HG03139 (cell line): ENCODE data around the gene ADSS1.
A peak's percentile ranks its signal among the peaks of the same experiment; 100 is the strongest.

Experiments
- ATAC-seq: cut with Tn5 transposase; IDR thresholded peaks from one replicate; pipeline ENCODE4 v1.9.1; 2021; ENCODE audit not compliant: unreplicated experiment

Gene ADSS1

DNA sequence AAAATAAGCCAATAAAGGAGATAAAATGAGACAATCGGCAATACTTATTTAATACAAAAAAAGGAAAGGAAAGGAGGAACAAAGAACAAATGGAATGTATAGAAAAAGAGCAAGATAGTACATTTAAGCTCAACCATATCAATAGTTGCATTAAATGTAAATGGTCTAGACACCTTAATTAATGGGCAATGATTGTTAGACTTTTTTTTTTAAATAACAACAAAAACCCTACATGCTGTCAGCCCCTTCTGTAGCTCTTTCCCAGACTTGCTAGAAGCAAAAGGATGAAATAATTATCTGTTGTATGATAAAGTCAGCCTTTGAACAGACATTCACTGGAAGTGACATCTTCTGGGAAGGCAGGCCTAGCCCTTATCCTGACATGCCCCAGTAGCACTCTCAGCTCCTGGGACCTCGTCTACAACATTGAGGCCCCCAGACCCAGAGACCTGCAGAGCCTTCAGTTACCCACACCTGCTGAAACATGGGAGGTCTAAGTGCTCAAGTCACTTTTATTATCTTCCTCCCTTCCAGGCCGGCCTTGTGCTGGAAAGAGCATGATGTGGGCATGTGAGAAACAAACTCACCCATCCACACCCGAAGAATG lies 42.3 kb downstream of the ADSS1 start:
- ATAC-seq, result no peak

DNA sequence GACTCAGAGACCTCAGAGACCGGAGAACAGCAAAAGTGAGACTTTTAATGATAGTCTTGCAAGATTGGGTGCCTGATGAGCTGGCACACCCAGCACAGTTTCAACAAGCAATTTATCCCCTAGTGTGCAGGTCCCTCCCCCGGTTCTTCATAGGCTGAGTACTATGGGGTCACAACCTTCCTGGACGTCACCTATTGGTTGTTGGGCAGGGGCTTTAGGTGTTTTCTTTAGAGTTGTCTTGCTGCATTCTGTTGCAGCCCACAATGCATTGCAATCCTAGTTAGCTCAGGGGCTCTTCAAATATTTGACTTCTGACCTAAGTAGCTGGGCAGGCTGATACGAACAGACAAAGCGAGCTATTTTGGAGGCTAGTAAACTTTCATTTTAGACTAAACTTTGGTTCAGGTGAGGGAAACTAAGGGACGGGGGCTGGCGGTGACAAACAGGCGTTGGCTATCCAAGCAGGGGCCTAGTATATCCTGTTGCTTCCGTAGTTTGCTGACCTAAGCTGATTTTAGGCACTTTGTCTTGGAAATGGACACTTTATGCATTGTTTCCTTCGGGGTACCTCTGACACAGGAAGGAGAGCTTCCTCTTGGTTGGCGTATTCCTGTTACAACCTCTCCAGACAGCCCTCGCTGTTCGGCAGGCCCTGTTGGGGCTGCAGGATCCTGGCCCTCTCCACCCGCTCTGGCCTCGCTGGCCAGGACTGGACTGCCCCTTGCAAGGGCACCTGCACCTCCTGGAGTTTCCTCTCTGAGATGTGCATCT lies 43.0 kb downstream of the ADSS1 start:
- no peak for ATAC-seq

DNA sequence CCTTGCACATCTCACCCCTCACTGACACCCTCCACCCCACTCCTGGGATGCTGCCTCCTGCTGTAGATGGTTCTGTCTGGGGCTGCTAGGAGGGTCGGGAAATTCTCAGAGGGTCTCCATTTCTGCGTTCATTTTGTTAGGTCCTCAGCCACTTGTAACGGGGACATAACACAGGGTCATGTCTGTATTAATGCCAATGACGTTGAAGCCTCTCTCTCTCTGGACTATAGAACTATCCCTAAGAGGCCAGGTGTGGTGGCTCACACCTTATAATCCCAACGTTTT lies 43.5 kb downstream of the ADSS1 start:
- no peak for ATAC-seq

DNA sequence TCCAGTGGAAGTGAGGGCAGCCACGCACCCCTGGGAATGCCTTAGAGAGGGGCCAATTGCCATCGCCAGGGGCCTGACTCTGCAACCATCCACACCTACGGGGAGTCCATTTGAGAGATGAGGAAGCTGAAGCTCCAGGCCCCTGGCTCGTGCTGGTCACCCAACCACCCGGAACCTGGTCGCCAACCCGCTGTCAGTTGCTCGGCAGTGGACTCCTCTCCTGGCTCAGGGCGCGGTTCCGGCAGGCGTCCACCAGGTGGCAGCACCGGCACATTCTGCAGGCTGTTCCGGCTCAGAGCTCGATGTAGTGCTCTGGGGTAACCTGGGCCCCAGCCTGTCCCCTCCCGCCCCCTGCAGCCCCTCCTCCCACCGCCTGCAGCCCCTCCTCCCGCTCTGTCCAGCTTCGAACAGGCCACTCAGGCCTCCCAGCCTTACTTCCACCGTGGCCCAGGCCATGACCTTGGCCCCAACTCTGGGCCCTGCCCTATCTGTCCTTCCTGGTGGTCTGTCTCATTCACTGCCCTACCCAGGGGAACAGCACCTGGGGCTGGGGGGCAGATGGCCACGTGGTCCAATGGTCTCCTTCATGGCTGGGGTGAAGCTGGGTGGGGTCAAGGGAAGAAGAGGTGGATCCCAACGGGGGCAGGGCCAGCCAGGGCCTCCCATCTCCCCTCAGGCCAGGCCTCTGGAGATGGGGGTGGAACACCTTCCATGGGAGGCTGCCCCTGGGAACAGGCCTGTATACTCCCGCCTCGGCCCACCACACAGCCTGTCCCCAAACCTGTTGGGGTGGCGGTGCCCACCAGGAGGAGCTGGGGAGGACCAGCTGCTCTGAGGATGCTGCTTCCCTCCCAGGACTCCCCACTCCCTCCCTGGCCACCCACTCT lies 44.7 kb downstream of the ADSS1 start:
- peak; percentile 62 for ATAC-seq

DNA sequence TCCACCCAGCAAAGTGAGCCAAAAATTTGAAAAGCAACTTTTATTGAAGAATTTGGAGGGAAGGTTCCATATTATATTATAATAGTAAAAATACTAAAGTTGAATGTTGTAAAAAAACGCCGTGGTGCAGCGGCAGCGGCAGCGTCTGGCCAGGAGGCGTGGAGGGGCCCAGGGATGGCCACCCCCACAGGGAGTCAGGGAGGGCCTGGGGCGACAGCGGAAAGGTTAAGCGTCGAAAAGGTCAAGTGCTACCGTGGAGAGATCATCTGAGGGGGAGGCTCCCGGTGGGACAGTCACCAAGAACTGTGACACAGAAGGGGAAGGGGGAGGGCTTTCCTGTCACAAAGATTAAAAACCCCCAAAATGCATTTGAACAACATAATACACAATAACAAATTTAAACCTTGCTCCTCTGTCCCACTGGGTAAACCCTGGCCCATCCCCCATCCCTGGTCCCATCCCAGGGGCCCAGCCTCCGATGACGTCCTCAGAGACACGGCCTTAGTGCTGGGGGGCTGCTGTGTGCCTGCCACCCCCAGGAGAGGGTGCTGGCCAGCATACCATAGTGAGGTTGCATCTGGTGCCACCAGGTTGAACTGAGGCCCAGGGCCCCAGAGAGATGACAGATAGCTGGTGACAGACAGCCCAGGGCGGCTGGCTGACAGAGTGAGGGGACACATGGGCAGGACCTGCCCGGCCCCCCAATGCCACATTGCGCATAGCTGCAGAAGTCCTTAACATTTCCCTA lies 45.5 kb downstream of the ADSS1 start:
- ATAC-seq, result no peak

DNA sequence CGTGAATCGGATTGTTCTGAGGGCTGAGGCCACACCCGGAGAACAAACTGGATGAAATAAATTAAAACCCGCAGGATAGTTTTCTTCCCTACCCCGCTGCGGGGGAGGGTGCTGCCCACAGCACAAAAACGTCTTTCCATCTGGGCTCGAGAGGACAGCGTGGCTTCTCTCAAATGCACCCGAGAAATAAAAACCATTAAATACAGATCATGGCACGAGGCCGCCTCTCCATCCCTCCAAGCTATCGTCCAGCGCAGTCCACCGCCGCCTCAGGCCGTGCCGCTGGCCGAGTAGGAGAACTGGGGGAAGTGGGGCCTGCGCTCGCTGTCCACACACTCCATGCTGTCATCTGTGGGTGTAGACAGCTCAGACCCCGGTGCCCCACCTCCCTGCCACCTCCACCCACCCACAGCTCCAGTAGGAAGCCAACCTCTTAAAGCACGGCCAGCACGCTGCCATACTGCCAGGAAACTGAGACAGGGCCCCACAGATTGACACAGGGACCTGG lies 46.1 kb downstream of the ADSS1 start:
- ATAC-seq, result no peak

DNA sequence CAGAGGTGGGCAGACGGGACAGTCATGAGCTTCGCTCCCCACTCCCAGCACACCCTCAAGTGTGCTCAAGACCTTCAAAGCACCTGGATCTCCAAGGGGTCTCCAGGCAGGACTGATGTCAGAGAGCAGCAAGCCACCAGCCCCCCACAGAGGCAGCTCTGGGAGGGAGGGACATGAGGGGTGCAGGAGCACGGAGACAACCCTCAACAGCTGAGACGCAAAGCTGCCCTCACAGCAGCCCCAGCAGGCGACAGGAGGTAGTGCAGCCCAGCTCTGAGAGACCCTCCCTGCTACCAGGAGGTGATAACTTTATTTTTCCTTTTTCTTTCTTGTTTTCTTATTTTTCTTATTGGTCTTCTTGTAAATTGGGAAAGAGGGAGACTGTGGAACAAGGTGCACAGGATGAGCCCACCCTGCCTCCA lies 46.8 kb downstream of the ADSS1 start:
- ATAC-seq, result no peak

DNA sequence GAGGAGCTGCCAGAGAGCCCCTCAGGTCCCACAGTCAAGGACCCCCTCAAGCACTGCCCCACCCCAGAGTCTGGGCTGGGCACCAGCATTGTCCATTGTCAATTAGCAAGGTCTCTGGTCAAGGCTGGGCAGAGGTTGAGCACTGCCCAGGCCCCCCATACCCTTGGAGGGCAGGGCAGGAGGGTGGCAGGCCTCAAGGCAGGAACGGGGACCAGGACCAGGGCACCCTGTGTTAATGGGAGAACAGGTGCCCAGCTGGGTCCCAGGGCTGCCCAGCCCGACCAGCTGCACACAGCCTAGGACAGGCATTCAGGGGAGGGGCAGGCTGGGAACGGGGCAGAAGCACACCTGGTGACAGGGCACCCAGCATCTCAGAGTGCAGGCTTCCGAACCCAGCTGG lies 47.3 kb downstream of the ADSS1 start:
- ATAC-seq, result no peak

DNA sequence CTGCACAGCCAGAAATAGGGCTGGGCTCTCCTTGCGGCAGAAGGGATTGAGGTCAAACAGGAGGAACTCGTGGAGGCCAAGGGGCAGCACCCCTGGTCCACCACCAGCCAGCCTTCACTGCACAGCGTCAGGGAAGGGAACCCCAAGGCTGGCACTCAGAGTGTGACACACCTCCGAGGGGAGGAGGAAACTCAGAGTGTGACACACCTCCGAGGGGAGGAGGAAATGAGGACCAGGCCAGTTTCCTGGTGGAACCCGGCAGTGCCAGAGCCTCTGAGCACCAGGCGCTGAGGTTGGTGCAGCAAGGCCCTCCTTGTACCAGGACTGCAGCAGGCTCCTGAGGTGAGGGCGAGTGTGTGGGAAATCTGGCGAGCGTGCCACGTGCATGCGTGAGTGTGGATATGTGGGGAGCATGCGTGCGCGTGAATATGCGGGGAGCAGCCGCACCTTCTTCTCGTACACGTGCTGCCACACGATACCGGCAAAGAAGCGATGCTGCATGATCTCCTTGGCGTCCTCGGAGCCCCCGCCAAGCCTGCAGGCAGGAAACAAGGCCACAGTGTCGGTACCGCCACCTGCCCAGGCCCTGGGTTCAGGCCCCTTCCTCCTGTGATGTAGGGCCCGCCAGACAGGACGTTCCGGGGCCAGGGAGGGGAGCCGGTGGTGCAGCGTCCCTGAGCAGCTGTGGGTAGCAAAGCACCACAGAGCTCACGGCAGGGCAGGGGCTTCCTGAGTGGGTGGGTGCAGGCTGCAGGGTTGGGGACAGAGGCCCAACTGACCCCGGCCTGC lies 48.1 kb downstream of the ADSS1 start:
- no peak for ATAC-seq

DNA sequence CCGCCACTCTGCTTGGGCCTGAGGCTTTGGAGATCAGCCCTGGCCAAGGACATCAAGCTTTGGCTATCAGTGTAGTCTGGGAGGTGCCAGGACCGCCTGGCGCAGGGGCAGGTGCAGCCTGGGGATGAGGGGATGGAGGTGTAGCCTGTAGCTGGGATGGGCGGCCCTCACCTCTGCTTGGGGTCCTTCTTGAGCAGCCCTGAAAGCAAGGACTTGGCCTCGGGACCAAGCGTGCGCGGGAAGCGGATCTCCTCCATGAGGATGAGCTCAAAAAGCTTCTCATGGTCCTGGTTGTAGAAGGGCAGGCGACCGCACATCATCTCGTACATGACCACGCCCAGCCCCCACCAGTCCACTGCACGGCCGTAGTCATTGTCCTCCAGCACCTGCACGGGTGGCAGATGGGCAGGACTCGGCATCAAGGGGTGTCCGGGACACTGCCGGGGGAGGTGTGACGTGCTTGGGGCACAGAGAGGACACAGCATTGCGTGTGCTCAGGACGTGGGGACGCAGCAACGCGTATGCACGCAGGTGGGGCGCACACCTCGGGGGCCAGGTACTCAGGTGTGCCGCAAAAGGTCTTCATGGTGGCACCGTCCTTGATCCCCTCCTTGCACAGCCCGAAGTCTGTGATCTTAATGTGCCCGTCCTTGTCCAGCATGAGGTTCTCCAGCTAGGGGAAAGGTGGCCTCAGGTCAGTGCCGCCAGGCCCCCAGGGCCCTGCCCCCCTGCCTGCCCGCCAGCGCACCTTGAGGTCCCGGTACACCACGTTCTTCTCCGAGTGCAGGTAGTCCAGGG lies 48.9 kb downstream of the ADSS1 start:
- no peak for ATAC-seq

DNA sequence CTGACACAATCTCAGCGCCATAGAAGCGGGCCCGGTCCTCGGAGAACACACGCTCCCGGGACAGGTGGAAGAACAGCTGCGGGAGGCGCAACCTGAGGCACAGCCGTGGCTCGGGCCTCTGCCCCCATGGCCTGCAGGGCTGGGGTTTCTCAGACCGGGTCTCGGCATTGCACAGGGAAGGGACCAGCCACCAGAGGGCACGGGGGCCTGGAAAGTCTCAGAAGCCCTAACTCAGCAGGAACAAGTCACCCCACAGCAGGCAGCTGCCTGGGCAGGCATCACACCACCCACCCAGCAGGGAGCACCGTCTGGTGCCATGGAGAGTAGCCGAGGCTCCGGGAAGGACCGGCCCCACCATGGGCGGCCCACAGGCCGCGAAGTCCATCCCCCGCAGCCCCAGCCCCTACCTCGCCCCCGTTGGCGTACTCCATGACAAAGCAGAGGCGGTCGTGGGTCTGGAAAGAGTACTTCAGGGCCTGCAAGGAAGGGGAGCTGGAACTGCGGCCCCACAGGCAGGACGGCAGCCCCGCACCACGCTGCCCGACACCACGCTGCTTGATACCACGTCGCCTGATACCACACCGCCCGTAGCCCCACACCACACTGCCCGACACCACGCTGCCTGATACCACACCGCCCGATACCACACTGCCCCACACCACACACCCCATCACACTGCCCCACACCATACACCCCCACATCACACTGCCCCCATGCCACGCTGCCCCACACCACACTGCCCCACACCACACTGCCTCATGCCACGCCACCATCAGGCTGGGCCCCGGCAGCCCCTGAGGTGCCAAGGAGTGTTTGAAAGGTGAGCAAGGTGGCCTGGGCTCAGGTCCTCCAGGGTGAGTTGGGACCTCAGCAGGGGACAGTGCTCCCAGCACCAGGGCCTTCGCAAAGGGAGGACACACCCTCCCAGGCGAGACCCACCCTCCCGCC lies 49.8 kb downstream of the ADSS1 start:
- no peak for ATAC-seq

DNA sequence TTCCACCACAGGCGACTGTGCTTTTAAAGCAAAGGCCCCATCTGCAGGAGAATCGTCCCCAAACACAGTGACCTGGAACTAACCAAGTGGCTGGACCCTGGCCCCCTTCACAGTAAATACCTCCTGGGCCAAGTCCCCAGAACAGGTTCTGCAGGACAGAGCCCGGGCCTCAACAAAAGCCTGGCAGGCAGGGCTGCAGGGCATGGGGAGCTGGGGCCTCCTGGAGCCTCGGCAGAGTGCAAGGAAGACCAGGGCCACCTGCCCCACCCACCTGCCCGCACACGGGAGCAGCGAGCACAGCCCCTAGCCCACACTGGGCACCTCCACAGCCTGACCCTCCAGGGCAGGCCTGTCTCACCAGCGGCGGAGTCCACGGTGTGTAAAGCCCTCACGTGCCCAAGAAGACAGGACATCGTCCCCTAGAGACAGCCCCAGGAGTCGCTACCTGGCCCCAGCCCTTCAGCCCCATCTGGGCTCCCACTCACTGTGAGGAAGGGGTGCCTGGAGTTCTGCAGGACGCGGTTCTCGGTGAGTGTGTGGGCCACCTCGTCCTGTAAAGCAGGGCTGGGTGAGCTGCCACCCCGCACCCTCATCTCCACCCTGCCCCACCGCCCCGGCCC lies 50.5 kb downstream of the ADSS1 start:
- ATAC-seq, result no peak

DNA sequence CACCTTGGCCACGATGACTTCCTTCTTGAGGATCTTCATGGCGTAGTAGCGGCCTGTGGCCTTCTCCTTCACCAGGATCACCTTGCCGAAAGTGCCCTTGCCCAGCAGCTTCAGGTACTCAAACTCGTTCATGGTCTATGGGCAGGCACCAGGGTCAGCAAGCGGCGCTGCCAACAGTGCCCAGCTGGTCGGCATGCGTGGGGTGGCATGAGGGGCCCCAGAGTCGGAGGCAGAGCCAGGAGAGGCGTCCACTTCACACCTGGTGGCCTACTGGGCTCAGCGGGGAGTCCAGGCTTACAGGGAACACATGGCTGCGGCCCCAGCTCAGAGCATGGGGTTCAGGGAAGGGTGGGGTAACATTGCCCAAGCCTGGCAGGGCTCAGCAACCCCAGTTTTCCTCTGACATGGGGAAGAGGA lies 51.1 kb downstream of the ADSS1 start:
- no peak for ATAC-seq

DNA sequence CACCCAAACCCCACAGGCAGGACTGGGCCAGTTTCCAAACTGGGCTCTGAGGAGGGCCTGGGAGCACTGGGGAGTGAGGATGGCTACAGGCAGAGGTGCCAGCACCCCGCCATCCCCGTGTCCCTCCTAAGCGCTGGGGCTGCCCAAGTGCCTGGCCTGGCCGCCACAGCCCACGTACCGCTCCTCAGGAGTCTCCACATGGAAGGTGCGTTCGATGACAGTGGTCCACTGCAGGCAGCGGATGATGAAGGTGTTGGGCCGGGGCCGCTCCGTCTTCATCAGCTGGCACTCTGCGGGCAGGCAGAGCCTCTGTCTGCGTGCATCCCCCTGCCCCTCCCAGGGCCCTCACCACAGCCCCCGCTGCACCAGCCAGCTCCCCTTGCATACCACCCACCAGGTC lies 52.5 kb downstream of the ADSS1 start:
- no peak for ATAC-seq

DNA sequence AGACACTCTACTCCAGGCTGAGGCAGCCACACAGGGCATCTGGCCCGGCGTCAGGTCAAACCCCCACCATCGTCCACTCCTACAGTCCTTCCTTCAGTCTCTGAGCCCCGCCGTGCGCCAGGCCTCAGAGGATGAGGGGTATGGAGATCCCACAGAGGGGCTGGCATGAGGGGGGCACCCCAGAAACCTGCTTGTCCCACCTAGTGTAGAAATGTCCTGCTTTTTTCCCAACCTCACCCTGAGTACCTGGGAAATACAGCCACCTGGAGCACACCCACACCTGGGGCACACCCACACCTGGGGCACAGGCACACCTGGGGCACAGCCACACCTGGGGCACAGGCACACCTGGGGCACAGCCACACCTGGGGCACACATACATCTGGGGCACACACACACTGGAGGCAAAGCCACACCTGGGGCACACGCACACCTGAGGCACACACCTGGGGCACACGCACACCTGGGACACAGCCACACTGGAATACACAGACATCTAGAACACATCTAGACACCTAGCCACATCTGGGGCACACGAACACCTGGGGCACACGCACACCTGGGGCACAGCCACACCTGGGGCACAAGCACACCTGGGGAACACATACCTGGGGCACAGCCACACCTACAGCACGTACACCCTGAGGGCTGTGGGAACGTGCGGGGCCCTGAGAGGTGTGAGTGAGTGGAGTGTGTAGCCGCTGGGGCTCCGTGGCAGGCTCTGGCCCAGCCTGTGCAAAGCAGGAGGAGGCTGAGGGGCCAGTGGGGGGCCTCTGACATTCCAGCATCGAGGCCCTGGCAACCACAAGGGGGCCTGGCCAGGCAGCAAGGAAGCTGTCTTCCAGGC lies 53.2 kb downstream of the ADSS1 start:
- ATAC-seq, result no peak

DNA sequence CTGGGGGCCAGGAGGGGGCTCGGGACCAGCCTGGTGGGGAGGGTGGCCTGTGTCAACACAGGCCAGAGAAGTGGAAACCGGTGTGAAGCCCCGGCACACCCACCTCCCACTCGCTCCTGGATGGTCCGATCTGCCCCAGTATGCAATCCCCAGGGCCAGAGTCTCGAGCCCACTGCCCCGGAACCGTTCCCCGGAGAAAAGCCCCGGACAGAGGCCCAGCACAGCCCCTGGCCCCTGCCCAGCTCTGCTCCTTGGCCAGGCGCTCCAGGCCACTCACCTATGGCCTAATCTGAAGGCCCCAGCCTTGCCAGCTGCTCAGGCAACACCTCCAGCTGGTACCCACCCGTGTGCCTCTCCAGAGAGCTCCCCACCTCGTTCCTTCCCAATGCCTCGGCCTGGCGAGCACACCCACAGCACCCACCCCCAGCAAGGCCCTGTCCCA lies 53.8 kb downstream of the ADSS1 start:
- ATAC-seq, result no peak

DNA sequence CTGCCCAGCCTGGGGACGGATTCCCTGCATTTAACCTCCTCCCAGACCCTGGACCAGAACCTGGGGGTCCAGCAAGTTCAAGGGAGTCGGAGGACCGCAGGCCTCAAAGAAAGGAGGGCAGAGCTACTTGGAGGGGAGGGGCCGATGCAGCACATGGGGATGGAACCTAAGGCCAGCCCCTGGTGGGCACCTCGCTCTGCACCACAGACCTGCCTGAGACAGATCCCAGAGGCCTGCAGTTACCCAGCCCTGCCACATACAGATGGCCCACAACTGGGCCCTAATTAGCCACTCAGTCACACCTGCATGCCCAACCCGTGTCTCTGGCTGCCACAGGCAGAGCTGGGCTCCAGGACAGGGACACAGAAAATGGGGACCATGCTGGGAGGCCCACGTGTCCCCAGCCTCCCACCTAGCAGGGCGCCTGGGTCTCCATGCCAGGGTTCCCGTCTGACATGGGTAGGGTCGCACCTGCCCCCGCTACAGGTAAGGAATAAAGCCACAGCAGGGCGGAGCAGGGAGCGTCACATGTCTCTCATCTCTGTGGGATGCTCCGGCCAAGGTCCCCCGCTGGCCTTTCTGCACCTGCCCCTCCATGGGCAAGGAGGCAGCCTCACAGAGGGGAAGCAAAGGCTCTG lies 54.8 kb downstream of the ADSS1 start:
- no peak for ATAC-seq
